ENCODE results near the gene FBXO31. TPM values are rescaled to one million over a fixed set of nuclear protein-coding genes. Genes with fewer than 3 reads are reported as not detected.
A peak's percentile ranks its signal among the peaks of the same experiment; 100 is the strongest.
"Not testable (repeated sequence)": the region's sequence is repeated elsewhere in the genome, so short reads cannot be mapped to it uniquely, and the experiment has no call there.

FBXO31 gene
- polyA plus RNA-seq, 4 donors = 21.1 to 26.9 (median 24.4) TPM

GRCh38 chr16:87411375-87412271 is 28.0 kb upstream of the FBXO31 start:
- no peak for DNase-seq (ENCODE audit: low read depth in 4 of 4, low spot score in 3 of 4)

- no peak for DNase-seq (ENCODE audit: low read depth in 4 of 4, low spot score in 3 of 4)
Observed at GRCh38 chr16:87410968-87411367, 27.4 kb upstream of the FBXO31 start.

GRCh38 chr16:87410530-87410929 is 27.0 kb upstream of the FBXO31 start:
- no peak for DNase-seq (ENCODE audit: low read depth in 4 of 4, low spot score in 3 of 4)

- DNase-seq (ENCODE audit: low read depth in 4 of 4, low spot score in 3 of 4) = no peak
Observed at GRCh38 chr16:87409781-87410180, 26.2 kb upstream of the FBXO31 start.

GRCh38 chr16:87409153-87409552 is 25.6 kb upstream of the FBXO31 start:
- no peak for DNase-seq (ENCODE audit: low read depth in 4 of 4, low spot score in 3 of 4)

GRCh38 chr16:87407511-87408112 is 24.0 kb upstream of the FBXO31 start:
- no peak for DNase-seq (ENCODE audit: low read depth in 4 of 4, low spot score in 3 of 4)

- DNase-seq (ENCODE audit: low read depth in 4 of 4, low spot score in 3 of 4) = no peak
Observed at GRCh38 chr16:87406495-87407088, 23.0 kb upstream of the FBXO31 start.

- DNase-seq (ENCODE audit: low read depth in 4 of 4, low spot score in 3 of 4) = no peak
Observed at GRCh38 chr16:87404764-87405625, 21.4 kb upstream of the FBXO31 start.

GRCh38 chr16:87395181-87395842 is 11.7 kb upstream of the FBXO31 start:
- DNase-seq (ENCODE audit: low read depth in 4 of 4, low spot score in 3 of 4) = no peak

GRCh38 chr16:87393680-87394055 is 10.1 kb upstream of the FBXO31 start:
- no peak for DNase-seq (ENCODE audit: low read depth in 4 of 4, low spot score in 3 of 4)

GRCh38 chr16:87392821-87393679 is 9.5 kb upstream of the FBXO31 start:
- DNase-seq (ENCODE audit: low read depth in 4 of 4, low spot score in 3 of 4) = peak in 2 of 4 donors; percentile 28 to 45

GRCh38 chr16:87391950-87392820 is 8.6 kb upstream of the FBXO31 start, which contains the start of gene MAP1LC3B:
TSS of gene MAP1LC3B (plus strand) at chr16:87392336. CDS start at chr16:87392428, 92 bp downstream.
- DNase-seq (ENCODE audit: low read depth in 4 of 4, low spot score in 3 of 4) = peak; percentile 90 to 98 (median 92)

GRCh38 chr16:87391324-87391949 is 7.9 kb upstream of the FBXO31 start:
- no peak for DNase-seq (ENCODE audit: low read depth in 4 of 4, low spot score in 3 of 4)

GRCh38 chr16:87390641-87391323 is 7.2 kb upstream of the FBXO31 start:
- no peak for DNase-seq (ENCODE audit: low read depth in 4 of 4, low spot score in 3 of 4)

- not testable (repeated sequence) for DNase-seq (ENCODE audit: low read depth in 4 of 4, low spot score in 3 of 4)
Observed at GRCh38 chr16:87389914-87390313, 6.3 kb upstream of the FBXO31 start.

GRCh38 chr16:87389245-87389644 is 5.7 kb upstream of the FBXO31 start:
- no peak for DNase-seq (ENCODE audit: low read depth in 4 of 4, low spot score in 3 of 4)

- DNase-seq (ENCODE audit: low read depth in 4 of 4, low spot score in 3 of 4) = no peak
Observed at GRCh38 chr16:87388818-87389134, 5.2 kb upstream of the FBXO31 start.

Measured in right renal pelvis (tissue), 4 donors.